ENCODE results near the gene LGMN. TPM values are rescaled to one million over a fixed set of nuclear protein-coding genes. Genes with fewer than 3 reads are reported as not detected.

Gene LGMN
- total and polyA plus RNA-seq, 2 donors (not counting 1 experiment from before 2014, with no cell fraction given): 17.6 to 21.1 TPM

- peak overlapping the region; percentile 89 for H3K4me3 Mint-ChIP-seq
- Histone ChIP-seq H3K9me3 (ENCODE audit: control extremely low read depth in 1 of 3, control insufficient read depth in 2 of 3, insufficient read depth in 1 of 3, low read length in 2 of 3) (peaks cover 0 to 4% (median 4%) of the 10 kb centered on the region in 3 donors), H3K79me2 (ENCODE audit: control insufficient read depth, insufficient read depth, low read length) (peaks cover 20% of the 10 kb centered on the region), H3K36me3 (replicated peaks in 1 of 2; ENCODE audit: control extremely low read depth in 1 of 2, control insufficient read depth in 1 of 2, extremely low read depth in 1 of 2, insufficient read depth in 2 of 2, low read length in 1 of 2) (no peaks in the 10 kb centered on the region), H3K4me1 (ENCODE audit: control insufficient read depth in 2 of 2, insufficient read depth in 2 of 2, low read length in 2 of 2) (peaks cover 20 to 50% of the 10 kb centered on the region in 2 donors), H3K27me3 (replicated peaks in 1 of 4; ENCODE audit: control extremely low read depth in 1 of 4, control insufficient read depth in 3 of 4, insufficient read depth in 4 of 4, low read length in 3 of 4) (no peaks in the 10 kb centered on the region), H4K20me1 (ENCODE audit: control insufficient read depth, insufficient read depth, low read length, poor library complexity, severe bottlenecking) (no peaks in the 10 kb centered on the region), H2AFZ (ENCODE audit: insufficient read depth, low read depth, low read length, poor library complexity, severe bottlenecking) (peak overlapping the region; percentile 89), H3K4me3 (ENCODE audit: control extremely low read depth in 1 of 5, extremely low read depth in 1 of 5, insufficient read depth in 1 of 5, low read depth in 2 of 5, low read length in 4 of 5) (peak overlapping the region; percentile 51 to 88 (median 83)), H3K4me2 (replicated peaks; ENCODE audit: low read depth, low read length, poor library complexity, severe bottlenecking) (peak overlapping the region; percentile 97), H3K9ac (ENCODE audit: low read length) (peak overlapping the region; percentile 90), H3K27ac (ENCODE audit: low read length in 2 of 2) (peak overlapping the region; percentile 72 to 84)
- ChIA-PET CTCF (interaction anchor here (0.6 to 1.9 kb wide), 6 partner anchors 9 to 37 kb away, joined by 3 to 14 read pairs (median 4); no protein-coding TSS in a partner anchor), POLR2A (interaction anchor here (0.6 to 1.5 kb wide), 4 partner anchors 14 to 72 kb away, joined by 3 to 4 read pairs (median 4); partner anchors contain the start of gene GOLGA5)
- TF ChIP-seq EZH2 (IDR thresholded peaks at IDR 0.05; ENCODE audit: borderline replicate concordance, insufficient read depth, low read depth, low read length, poor library complexity, severe bottlenecking): no peak
- no peak for TF ChIP-seq CTCF (IDR thresholded peaks at IDR 0.05)
- 6% methylated on average over 15 of the region's 16 CpGs for WGBS (ENCODE audit: insufficient coverage)
- H3K4me1 Mint-ChIP-seq: peaks cover 71% of the 10 kb centered on the region
- DNase-seq (peak; percentile 48), ATAC-seq (ENCODE audit: low read depth) (no peak)
- peak overlapping the region; percentile 89 for H3K27ac Mint-ChIP-seq
- intact Hi-C loops (cut with micrococcal nuclease): loop anchor here (1.0 to 5.0 kb wide), 5 partner anchors 15 to 47 kb away; partner anchors contain the start of gene GOLGA5
- H3K27me3 Mint-ChIP-seq: no peaks in the 10 kb centered on the region
- no peaks in the 10 kb centered on the region for H3K9me3 Mint-ChIP-seq (ENCODE audit: insufficient read depth)
Measured at GRCh38 chr14:92747701-92748258, 647 bp downstream of the LGMN start.

- peaks cover 8 to 26% of the 10 kb centered on the region in 2 donors for H3K4me1 ChIP-seq (ENCODE audit: control insufficient read depth in 2 of 2, insufficient read depth in 2 of 2, low read length in 2 of 2)
- CTCF ChIA-PET: interaction anchor here (0.7 to 1.6 kb wide), 4 partner anchors 23 to 46 kb away, joined by 4 to 7 read pairs (median 6); no protein-coding TSS in a partner anchor
- H3K4me2 ChIP-seq (replicated peaks; ENCODE audit: low read depth, low read length, poor library complexity, severe bottlenecking): peak overlapping the region; percentile 4
- no peak overlapping the region for H3K9ac ChIP-seq (ENCODE audit: low read length)
- peaks cover 37% of the 10 kb centered on the region for H3K79me2 ChIP-seq (ENCODE audit: control insufficient read depth, insufficient read depth, low read length)
- Mint-ChIP-seq H3K9me3 (ENCODE audit: insufficient read depth) (no peaks in the 10 kb centered on the region), H3K4me1 (peaks cover 44% of the 10 kb centered on the region), H3K27me3 (no peaks in the 10 kb centered on the region), H3K27ac (no peak overlapping the region), H3K4me3 (no peak overlapping the region)
- H4K20me1 ChIP-seq (ENCODE audit: control insufficient read depth, insufficient read depth, low read length, poor library complexity, severe bottlenecking): no peaks in the 10 kb centered on the region
- no peaks in the 10 kb centered on the region for H3K27me3 ChIP-seq (replicated peaks in 1 of 4; ENCODE audit: control extremely low read depth in 1 of 4, control insufficient read depth in 3 of 4, insufficient read depth in 4 of 4, low read length in 3 of 4)
- POLR2A ChIA-PET: no interaction called here
- intact Hi-C loops (cut with micrococcal nuclease): no loop called here
- ATAC-seq (ENCODE audit: low read depth): no peak
- H2AFZ ChIP-seq (ENCODE audit: insufficient read depth, low read depth, low read length, poor library complexity, severe bottlenecking): no peak overlapping the region
- DNase-seq: no peak
- H3K9me3 ChIP-seq (ENCODE audit: control extremely low read depth in 1 of 3, control insufficient read depth in 2 of 3, insufficient read depth in 1 of 3, low read length in 2 of 3): no peaks in the 10 kb centered on the region
- TF ChIP-seq CTCF (IDR thresholded peaks at IDR 0.05): no peak
- no peak for TF ChIP-seq EZH2 (IDR thresholded peaks at IDR 0.05; ENCODE audit: borderline replicate concordance, insufficient read depth, low read depth, low read length, poor library complexity, severe bottlenecking)
- no peaks in the 10 kb centered on the region for H3K36me3 ChIP-seq (replicated peaks in 1 of 2; ENCODE audit: control extremely low read depth in 1 of 2, control insufficient read depth in 1 of 2, extremely low read depth in 1 of 2, insufficient read depth in 2 of 2, low read length in 1 of 2)
- no CpG with 5 or more reads among the region's 2 CpGs for WGBS (ENCODE audit: insufficient coverage)
- H3K27ac ChIP-seq (ENCODE audit: low read length in 2 of 2): no peak overlapping the region
- H3K4me3 ChIP-seq (ENCODE audit: control extremely low read depth in 1 of 5, extremely low read depth in 1 of 5, insufficient read depth in 1 of 5, low read depth in 2 of 5, low read length in 4 of 5): no peak overlapping the region
Measured at GRCh38 chr14:92744198-92744597, 4.2 kb downstream of the LGMN start.

Measured in B cell (primary cell).